CD4-positive, alpha-beta T cell treated with Interferon alpha-2 for 1 hour (primary cell): ENCODE measurements around the gene LRIT1.

Experiments
- DNase-seq, 2 donors: peaks; one replicate each; pipeline ENCODE4 v3.0.0-alpha.2; 2020 to 2022

The LRIT1 gene

GRCh38 chr10:84214046-84214572 lies 27.2 kb downstream of the LRIT1 start:
- DNase-seq, result no peak

GRCh38 chr10:84213076-84213475 lies 28.3 kb downstream of the LRIT1 start:
- no peak for DNase-seq

GRCh38 chr10:84212014-84212413 lies 29.3 kb downstream of the LRIT1 start:
- no peak for DNase-seq

- DNase-seq, result no peak
These were observed 29.8 kb downstream of the LRIT1 start for GRCh38 chr10:84211566-84211965.

GRCh38 chr10:84208023-84208422 lies 33.3 kb downstream of the LRIT1 start:
- no peak for DNase-seq

- no peak for DNase-seq
These were observed 35.4 kb downstream of the LRIT1 start for GRCh38 chr10:84205853-84206525.

GRCh38 chr10:84205049-84205852 lies 36.1 kb downstream of the LRIT1 start:
- DNase-seq, result peak; percentile 58 to 68

GRCh38 chr10:84204610-84205009 lies 36.7 kb downstream of the LRIT1 start:
- no peak for DNase-seq

GRCh38 chr10:84204122-84204521 lies 37.2 kb downstream of the LRIT1 start:
- no peak for DNase-seq

GRCh38 chr10:84202349-84202748 lies 39.0 kb downstream of the LRIT1 start:
- DNase-seq, result no peak

- DNase-seq, result no peak
These were observed 39.7 kb downstream of the LRIT1 start for GRCh38 chr10:84201682-84202081.

- DNase-seq, result no peak
These were observed 40.1 kb downstream of the LRIT1 start for GRCh38 chr10:84201244-84201606.

- no peak for DNase-seq
These were observed 40.7 kb downstream of the LRIT1 start for GRCh38 chr10:84200537-84201243.

- DNase-seq, result no peak
These were observed 43.0 kb downstream of the LRIT1 start for GRCh38 chr10:84198206-84198915.

- no peak for DNase-seq
These were observed 43.7 kb downstream of the LRIT1 start for GRCh38 chr10:84197643-84198042.

GRCh38 chr10:84196941-84197340 lies 44.4 kb downstream of the LRIT1 start:
- DNase-seq, result no peak

GRCh38 chr10:84196083-84196482 lies 45.3 kb downstream of the LRIT1 start:
- no peak for DNase-seq

- DNase-seq, result no peak
These were observed 46.1 kb downstream of the LRIT1 start for GRCh38 chr10:84195044-84195830.

GRCh38 chr10:84194424-84195043 lies 46.8 kb downstream of the LRIT1 start, which contains the start of gene CDHR1:
Gene CDHR1, plus strand, starts transcription at chr10:84194537. Its CDS starts 224 bp downstream, at chr10:84194761.
- DNase-seq, result peak; percentile 51 to 69

GRCh38 chr10:84193846-84194423 lies 47.4 kb downstream of the LRIT1 start:
- no peak for DNase-seq

GRCh38 chr10:84193327-84193726 lies 48.0 kb downstream of the LRIT1 start:
- DNase-seq, result no peak
